HepG2 (cell line): ENCODE results near the gene LYPD4. TPM values are rescaled to one million over a fixed set of nuclear protein-coding genes. Genes with fewer than 3 reads are reported as not detected.

Experiments used
- TBX2 ChIP-seq: sonication (generic); formaldehyde crosslinking; IDR thresholded peaks from 2 replicates; pipeline ENCODE4 v1.5.0; 2020; ENCODE audit warnings: missing genetic modification reagents, mild to moderate bottlenecking, borderline replicate concordance
- ZFAT ChIP-seq: sonication (generic); formaldehyde crosslinking; conservative IDR thresholded peaks from 2 replicates; pipeline ENCODE4 v1.8.1; 2023; ENCODE audit warnings: missing genetic modification reagents, inconsistent platforms
- ZNF12 ChIP-seq: sonication (generic); formaldehyde crosslinking; IDR thresholded peaks from 2 replicates; pipeline ENCODE4 v1.5.0; 2020; ENCODE audit warnings: missing genetic modification reagents
- ZNF121 ChIP-seq: sonication (generic); formaldehyde crosslinking; IDR thresholded peaks from 2 replicates; pipeline ENCODE4 v1.5.0; 2020; ENCODE audit warnings: mild to moderate bottlenecking, missing genetic modification reagents
- ZNF674 ChIP-seq: sonication (generic); formaldehyde crosslinking; IDR thresholded peaks from 2 replicates; pipeline ENCODE4 v1.5.0; 2020; ENCODE audit warnings: low read depth, mild to moderate bottlenecking, missing genetic modification reagents
- polyA plus RNA-seq, 8 experiments: library from polyadenylated mRNA; depleted of rRNA in 3 of 8; stranded (reverse) in 7 of 8; unstranded in 1 of 8; fragments of >200 nt; fragmentation: Illumina TruSeq in 4 of 8; extraction: Trizol in 4 of 8; gene quantifications; 2 replicates each; pipeline versions ENCODE4 v1.2.1 to v1.2.3, GENCODE V29; 2011 to 2016; ENCODE audit warnings: low read depth in 4 of 8, missing spikeins in 1 of 8, mixed read lengths in 1 of 8; ENCODE audit not compliant: insufficient read depth in 1 of 8
- total RNA-seq, 5 experiments: library from RNA; depleted of rRNA; stranded (reverse); fragments of >200 nt; fragmentation: Illumina TruSeq; extraction: Trizol; gene quantifications; 2 replicates each; pipeline ENCODE4 v1.2.3, GENCODE V29; 2016; ENCODE audit warnings: low read depth in 1 of 5
- TF ChIP-seq, protein P1 (sequence below): sonication (generic); formaldehyde crosslinking; IDR thresholded peaks from 2 replicates; pipeline ENCODE4 v1.9.0; 2021; ENCODE audit warnings: missing genetic modification reagents, borderline replicate concordance
- TF ChIP-seq, protein P2 (sequence below): sonication (generic); formaldehyde crosslinking; IDR thresholded peaks from 2 replicates; pipeline ENCODE4 v1.4.0; 2020; ENCODE audit warnings: mild to moderate bottlenecking, missing genetic modification reagents
- TF ChIP-seq, protein P3 (sequence below): sonication (generic); formaldehyde crosslinking; IDR thresholded peaks from 2 replicates; pipeline ENCODE4 v1.5.1; 2020; ENCODE audit warnings: mild to moderate bottlenecking, missing genetic modification reagents, moderate library complexity

The LYPD4 gene
- total and polyA plus RNA-seq, 2 of the 13 experiments (the other 11 are each of a cell fraction or from before 2014, with no cell fraction given) = not detected

DNA sequence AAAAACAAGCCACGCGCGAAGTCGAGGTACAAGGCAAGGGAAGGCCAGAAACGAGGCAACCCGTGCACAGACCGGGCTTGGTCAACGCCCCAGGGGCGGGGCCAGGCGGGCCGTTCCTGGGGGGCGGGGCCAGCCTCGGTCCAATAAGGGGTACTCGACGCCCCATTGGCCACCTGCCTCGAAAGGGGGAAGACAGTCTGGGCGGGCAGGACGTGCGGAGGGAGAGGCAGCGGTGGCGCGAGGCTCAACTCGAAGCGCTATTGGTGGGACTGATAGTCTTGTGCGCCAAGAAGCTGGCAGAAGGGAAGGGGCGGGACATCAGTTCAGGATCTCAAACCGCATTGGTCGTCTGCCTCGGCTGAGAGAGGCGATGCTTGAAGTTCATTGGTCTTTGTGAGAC, at the start of gene LYPD4 (continued):
- TF ChIP-seq, protein P1, sequence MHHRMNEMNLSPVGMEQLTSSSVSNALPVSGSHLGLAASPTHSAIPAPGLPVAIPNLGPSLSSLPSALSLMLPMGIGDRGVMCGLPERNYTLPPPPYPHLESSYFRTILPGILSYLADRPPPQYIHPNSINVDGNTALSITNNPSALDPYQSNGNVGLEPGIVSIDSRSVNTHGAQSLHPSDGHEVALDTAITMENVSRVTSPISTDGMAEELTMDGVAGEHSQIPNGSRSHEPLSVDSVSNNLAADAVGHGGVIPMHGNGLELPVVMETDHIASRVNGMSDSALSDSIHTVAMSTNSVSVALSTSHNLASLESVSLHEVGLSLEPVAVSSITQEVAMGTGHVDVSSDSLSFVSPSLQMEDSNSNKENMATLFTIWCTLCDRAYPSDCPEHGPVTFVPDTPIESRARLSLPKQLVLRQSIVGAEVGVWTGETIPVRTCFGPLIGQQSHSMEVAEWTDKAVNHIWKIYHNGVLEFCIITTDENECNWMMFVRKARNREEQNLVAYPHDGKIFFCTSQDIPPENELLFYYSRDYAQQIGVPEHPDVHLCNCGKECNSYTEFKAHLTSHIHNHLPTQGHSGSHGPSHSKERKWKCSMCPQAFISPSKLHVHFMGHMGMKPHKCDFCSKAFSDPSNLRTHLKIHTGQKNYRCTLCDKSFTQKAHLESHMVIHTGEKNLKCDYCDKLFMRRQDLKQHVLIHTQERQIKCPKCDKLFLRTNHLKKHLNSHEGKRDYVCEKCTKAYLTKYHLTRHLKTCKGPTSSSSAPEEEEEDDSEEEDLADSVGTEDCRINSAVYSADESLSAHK (CRISPR knock-in tag) = no peak
- TF ChIP-seq, protein P2, sequence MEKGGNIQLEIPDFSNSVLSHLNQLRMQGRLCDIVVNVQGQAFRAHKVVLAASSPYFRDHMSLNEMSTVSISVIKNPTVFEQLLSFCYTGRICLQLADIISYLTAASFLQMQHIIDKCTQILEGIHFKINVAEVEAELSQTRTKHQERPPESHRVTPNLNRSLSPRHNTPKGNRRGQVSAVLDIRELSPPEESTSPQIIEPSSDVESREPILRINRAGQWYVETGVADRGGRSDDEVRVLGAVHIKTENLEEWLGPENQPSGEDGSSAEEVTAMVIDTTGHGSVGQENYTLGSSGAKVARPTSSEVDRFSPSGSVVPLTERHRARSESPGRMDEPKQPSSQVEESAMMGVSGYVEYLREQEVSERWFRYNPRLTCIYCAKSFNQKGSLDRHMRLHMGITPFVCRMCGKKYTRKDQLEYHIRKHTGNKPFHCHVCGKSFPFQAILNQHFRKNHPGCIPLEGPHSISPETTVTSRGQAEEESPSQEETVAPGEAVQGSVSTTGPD = no peak
- TF ChIP-seq, protein P3, sequence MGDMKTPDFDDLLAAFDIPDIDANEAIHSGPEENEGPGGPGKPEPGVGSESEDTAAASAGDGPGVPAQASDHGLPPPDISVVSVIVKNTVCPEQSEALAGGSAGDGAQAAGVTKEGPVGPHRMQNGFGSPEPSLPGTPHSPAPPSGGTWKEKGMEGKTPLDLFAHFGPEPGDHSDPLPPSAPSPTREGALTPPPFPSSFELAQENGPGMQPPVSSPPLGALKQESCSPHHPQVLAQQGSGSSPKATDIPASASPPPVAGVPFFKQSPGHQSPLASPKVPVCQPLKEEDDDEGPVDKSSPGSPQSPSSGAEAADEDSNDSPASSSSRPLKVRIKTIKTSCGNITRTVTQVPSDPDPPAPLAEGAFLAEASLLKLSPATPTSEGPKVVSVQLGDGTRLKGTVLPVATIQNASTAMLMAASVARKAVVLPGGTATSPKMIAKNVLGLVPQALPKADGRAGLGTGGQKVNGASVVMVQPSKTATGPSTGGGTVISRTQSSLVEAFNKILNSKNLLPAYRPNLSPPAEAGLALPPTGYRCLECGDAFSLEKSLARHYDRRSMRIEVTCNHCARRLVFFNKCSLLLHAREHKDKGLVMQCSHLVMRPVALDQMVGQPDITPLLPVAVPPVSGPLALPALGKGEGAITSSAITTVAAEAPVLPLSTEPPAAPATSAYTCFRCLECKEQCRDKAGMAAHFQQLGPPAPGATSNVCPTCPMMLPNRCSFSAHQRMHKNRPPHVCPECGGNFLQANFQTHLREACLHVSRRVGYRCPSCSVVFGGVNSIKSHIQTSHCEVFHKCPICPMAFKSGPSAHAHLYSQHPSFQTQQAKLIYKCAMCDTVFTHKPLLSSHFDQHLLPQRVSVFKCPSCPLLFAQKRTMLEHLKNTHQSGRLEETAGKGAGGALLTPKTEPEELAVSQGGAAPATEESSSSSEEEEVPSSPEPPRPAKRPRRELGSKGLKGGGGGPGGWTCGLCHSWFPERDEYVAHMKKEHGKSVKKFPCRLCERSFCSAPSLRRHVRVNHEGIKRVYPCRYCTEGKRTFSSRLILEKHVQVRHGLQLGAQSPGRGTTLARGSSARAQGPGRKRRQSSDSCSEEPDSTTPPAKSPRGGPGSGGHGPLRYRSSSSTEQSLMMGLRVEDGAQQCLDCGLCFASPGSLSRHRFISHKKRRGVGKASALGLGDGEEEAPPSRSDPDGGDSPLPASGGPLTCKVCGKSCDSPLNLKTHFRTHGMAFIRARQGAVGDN (CRISPR knock-in tag) = no peak
- TF ChIP-seq TBX2 (CRISPR knock-in tag) = no peak
- no peak for TF ChIP-seq ZNF674
- TF ChIP-seq ZFAT (CRISPR knock-in tag) = no peak
- TF ChIP-seq ZNF121 (CRISPR knock-in tag) = no peak
- TF ChIP-seq ZNF12 (CRISPR knock-in tag) = no peak
- TF ChIP-seq, all 625 proteins: peak for 0
